Choroid plexus epithelial cell (primary cell): ENCODE measurements around the gene RAD21L1.
"Not testable (repeated sequence)": the region's sequence is repeated elsewhere in the genome, so short reads cannot be mapped to it uniquely, and the experiment has no call there.

Experiments
- DNase-seq: peaks from one replicate; pipeline ENCODE4 v3.0.0-alpha.2; 2010; ENCODE audit warnings: low read depth
- H3K4me3 ChIP-seq: 2 replicates; pipeline ENCODE4 v1.5.1; 2011; ENCODE audit warnings: low read depth, mild to moderate bottlenecking, control low read depth, low read length, moderate library complexity
- TF ChIP-seq, protein P1 (sequence below): conservative IDR thresholded peaks from 2 replicates; pipeline ENCODE4 v1.5.1; 2011; ENCODE audit warnings: low read depth, mild to moderate bottlenecking, control low read depth, inconsistent platforms, low read length, moderate library complexity

RAD21L1 gene

DNA sequence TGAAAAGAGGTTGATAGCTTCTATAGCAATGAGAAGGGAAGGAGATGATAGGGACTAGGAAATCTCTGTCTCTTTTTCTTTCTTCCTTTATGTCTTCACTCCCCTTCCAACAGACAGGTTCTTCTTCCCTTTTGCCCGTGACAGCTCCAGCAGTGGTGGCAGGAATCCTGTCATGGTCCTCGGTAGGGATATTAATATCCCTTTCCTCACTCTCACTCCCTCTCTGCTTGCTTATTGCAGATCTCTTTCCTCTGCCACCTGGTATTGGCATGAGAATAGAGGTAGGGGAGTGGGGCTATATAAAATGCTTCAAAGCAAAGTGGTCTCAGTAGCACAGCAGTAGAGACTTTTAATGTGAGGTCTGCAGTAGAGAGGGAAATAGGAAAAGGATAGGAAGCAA, 19.7 kb downstream of the RAD21L1 start:
- no peak for DNase-seq
- TF ChIP-seq, protein P1, sequence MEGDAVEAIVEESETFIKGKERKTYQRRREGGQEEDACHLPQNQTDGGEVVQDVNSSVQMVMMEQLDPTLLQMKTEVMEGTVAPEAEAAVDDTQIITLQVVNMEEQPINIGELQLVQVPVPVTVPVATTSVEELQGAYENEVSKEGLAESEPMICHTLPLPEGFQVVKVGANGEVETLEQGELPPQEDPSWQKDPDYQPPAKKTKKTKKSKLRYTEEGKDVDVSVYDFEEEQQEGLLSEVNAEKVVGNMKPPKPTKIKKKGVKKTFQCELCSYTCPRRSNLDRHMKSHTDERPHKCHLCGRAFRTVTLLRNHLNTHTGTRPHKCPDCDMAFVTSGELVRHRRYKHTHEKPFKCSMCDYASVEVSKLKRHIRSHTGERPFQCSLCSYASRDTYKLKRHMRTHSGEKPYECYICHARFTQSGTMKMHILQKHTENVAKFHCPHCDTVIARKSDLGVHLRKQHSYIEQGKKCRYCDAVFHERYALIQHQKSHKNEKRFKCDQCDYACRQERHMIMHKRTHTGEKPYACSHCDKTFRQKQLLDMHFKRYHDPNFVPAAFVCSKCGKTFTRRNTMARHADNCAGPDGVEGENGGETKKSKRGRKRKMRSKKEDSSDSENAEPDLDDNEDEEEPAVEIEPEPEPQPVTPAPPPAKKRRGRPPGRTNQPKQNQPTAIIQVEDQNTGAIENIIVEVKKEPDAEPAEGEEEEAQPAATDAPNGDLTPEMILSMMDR: no peak
- H3K4me3 ChIP-seq: no peak overlapping the region

DNA sequence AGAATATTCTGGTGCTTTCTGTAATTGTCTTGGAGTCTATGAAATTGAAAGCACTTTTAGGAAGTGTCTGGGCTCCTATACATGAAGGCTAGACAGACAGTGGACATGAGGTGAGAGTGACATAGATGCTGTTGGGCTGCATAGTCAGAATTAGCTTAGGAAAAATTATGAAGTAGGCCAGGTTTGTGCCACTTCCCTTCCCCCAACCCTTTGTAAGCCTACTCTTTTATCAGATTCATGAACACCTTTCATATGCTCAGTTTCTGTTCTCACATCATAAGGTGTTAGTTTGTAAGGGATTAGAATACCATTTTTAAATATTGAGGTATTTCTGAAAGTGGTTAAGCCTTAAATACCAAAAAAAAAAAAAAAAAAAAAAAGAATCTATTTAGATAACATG, 21.8 kb downstream of the RAD21L1 start:
- TF ChIP-seq, protein P1: no peak
- DNase-seq: no peak
- no peak overlapping the region for H3K4me3 ChIP-seq

DNA sequence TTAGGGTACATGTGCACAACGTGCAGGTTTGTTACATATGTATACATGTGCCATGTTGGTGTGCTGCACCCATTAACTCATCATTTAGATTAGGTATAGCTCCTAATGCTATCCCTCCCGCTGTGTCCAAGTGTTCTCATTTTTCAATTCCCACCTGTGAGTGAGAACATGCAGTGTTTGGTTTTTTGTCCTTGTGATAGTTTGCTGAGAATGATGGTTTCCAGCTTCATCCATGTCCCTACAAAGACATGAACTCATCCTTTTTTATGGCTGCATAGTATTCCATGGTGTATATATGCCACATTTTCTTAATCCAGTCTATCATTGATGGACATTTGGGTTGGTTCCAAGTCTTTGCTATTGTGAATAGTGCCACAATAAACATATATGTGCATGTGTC, 24.4 kb downstream of the RAD21L1 start:
- not testable (repeated sequence) for H3K4me3 ChIP-seq, DNase-seq

DNA sequence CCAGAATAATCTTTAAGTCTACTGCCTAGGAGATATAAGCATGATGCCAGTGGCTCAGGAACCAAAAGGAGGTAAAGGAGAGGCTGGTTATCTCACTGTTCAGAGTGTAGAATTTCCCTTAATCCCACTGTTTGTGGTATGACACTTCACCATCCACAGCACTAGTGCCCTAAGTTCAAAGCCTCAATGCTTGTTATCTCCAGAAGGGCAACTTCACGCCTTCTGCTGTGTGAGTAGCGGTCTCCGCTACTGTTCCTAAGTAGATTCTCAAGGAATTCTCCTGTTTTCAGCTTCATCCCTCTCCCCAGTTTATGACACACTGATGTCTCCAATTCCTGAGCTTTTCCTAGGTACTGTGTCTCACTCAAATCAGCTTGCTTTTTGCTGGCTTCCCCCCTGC, 26.6 kb downstream of the RAD21L1 start:
- no peak for DNase-seq
- TF ChIP-seq, protein P1: no peak
- H3K4me3 ChIP-seq: no peak overlapping the region

DNA sequence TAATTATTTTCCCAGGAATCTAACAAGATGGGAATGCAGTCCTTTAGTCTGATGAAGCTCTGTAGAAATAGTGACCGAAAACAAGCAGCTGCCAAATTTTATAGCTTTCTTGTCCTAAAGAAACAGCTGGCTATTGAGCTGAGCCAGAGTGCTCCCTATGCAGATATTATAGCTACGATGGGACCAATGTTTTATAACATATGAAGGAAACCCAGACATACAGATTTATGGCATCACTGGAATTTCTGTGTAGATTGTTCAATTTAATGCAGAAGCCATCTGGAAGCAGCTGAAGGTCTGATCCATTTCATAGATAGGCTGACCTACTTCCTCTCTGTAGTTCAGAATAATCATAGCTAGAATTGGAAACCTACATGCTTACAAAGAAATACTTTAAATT, 28.4 kb downstream of the RAD21L1 start:
- no peak overlapping the region for H3K4me3 ChIP-seq
- TF ChIP-seq, protein P1: no peak
- DNase-seq: no peak

DNA sequence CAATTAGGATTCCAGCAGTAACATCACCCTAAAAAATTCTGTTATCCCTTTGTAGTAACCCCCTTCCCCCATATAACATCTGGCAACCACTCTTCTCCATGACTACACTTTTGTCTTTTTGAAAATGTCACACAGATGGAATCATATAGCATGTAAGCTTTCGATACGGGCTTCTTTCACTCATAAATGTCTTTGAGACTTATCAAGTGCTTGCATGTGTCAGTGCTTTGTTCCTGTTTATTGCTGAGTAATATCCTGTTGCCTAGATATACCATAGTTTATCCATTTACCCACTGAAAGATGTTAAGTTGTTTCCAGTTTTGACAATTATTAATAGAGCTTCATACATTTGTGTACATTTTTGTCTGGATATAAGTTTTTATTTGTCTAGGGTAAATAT, 29.8 kb downstream of the RAD21L1 start:
- TF ChIP-seq, protein P1: no peak
- DNase-seq: no peak
- no peak overlapping the region for H3K4me3 ChIP-seq

DNA sequence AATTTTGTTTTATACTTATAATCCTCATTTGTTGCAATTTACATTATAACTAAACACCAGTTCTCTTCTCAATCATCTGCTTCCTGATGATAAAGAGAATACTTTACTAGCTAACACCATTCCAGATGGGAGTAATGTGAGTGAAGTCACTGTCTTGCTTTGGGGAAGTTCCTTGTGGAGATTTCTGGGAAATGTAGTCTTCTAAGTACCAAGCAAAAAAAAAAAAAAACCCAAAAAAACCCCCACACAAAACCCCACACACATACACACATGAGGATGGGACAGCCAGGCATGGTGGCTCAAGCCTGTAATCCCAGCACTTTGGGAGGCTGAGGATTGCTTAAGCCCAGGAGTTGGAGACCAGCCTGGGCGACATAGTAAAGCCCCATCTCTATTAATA, 38.0 kb downstream of the RAD21L1 start:
- no peak overlapping the region for H3K4me3 ChIP-seq
- peak; percentile 44 for DNase-seq
- TF ChIP-seq, protein P1: no peak

DNA sequence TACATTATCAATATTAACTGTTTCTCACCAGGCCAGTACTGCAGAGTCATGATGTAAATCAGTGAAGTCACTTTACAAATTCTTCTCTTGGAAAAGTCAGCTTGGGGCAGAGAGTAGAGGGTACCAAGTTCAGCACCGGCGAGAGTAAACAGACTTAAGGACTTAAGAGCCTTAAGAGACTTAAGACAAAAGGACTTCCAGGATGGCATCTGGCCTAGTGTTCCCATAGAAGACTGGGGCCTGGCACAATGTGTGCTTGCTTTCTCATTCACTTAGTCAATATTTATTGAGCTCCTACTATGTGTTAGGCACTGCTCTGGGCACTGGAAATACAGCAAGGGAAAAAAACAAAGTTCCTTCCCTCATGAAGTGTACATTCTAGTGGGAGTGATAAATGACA, 38.9 kb downstream of the RAD21L1 start:
- DNase-seq: no peak
- TF ChIP-seq, protein P1: no peak
- H3K4me3 ChIP-seq: no peak overlapping the region
